ENCODE results near the gene CRAMP1. TPM values are rescaled to one million over a fixed set of nuclear protein-coding genes. Genes with fewer than 3 reads are reported as not detected.

The CRAMP1 gene
- total and polyA plus RNA-seq, 10 donors: 3.0 to 32.4 (median 17.2) TPM

GRCh38 chr16:1707193-1707790 is 95.1 kb downstream of the CRAMP1 start:
- peak overlapping the region in 6 of 8 donors; percentile 4 to 97 (median 95) for H3K27ac ChIP-seq
- TF ChIP-seq CTCF (IDR thresholded peaks at IDR 0.05 in 8 of 11, conservative IDR thresholded peaks at IDR 0.05 in 3 of 11): no peak
- TF ChIP-seq POLR2A (IDR thresholded peaks at IDR 0.05): no peak
- TF ChIP-seq POLR2AphosphoS5 (IDR thresholded peaks at IDR 0.05): no peak

GRCh38 chr16:1708083-1708767 is 96.1 kb downstream of the CRAMP1 start:
- Histone ChIP-seq H3K27ac (peak overlapping the region in 2 of 8 donors; percentile 94 to 97), H3K36me3 (peaks cover 0 to 21% (median 0%) of the 10 kb centered on the region in 6 donors), H3K4me1 (peaks cover 22 to 82% (median 58%) of the 10 kb centered on the region in 6 donors), H3K9me3 (no peaks in the 10 kb centered on the region), H3K4me3 (peak overlapping the region in 1 of 8 donors; percentile 98), H3K27me3 (replicated peaks in 1 of 7) (no peaks in the 10 kb centered on the region)
- 84 to 90% (median 85%) methylated on average over 16 to 18 of the region's 18 CpGs for WGBS, 5 donors
- intact Hi-C loops (cut with DNase I; ENCODE audit: low total_unique reads): no loop called here
- TF ChIP-seq POLR2A (IDR thresholded peaks at IDR 0.05) (no peak), CTCF (IDR thresholded peaks at IDR 0.05 in 8 of 11, conservative IDR thresholded peaks at IDR 0.05 in 3 of 11) (no peak), POLR2AphosphoS5 (IDR thresholded peaks at IDR 0.05) (peak in 2 of 3 donors; percentile 10 to 16)
- peak; percentile 75 for DNase-seq

More at GRCh38 chr16:1707193-1707790, 95.1 kb downstream of the CRAMP1 start:
- peak overlapping the region; percentile 51 to 98 (median 88) for H3K4me3 ChIP-seq
- intact Hi-C loops (cut with DNase I; ENCODE audit: low total_unique reads): no loop called here
- 16 to 27% (median 21%) methylated on average over 12 to 16 of the region's 16 CpGs for WGBS, 5 donors
- no peaks in the 10 kb centered on the region for H3K27me3 ChIP-seq (replicated peaks in 1 of 7)
- no peaks in the 10 kb centered on the region for H3K9me3 ChIP-seq
- DNase-seq: peak; percentile 70
- H3K4me1 ChIP-seq: peaks cover 21 to 73% (median 49%) of the 10 kb centered on the region in 6 donors
- peaks cover 0 to 21% (median 5%) of the 10 kb centered on the region in 6 donors for H3K36me3 ChIP-seq

- Histone ChIP-seq H3K4me3 (no peak overlapping the region), H3K27ac (no peak overlapping the region), H3K9me3 (no peaks in the 10 kb centered on the region), H3K36me3 (peaks cover 0 to 21% (median 0%) of the 10 kb centered on the region in 6 donors), H3K27me3 (replicated peaks in 1 of 7) (no peaks in the 10 kb centered on the region), H3K4me1 (peaks cover 26 to 87% (median 64%) of the 10 kb centered on the region in 6 donors)
- intact Hi-C loops (cut with DNase I; ENCODE audit: low total_unique reads): no loop called here
- peak; percentile 72 for DNase-seq
- no peak for TF ChIP-seq POLR2A (IDR thresholded peaks at IDR 0.05)
- TF ChIP-seq CTCF (IDR thresholded peaks at IDR 0.05 in 8 of 11, conservative IDR thresholded peaks at IDR 0.05 in 3 of 11): no peak
- TF ChIP-seq POLR2AphosphoS5 (IDR thresholded peaks at IDR 0.05): no peak
- 87 to 95% (median 89%) methylated on average over 13 of the region's 13 CpGs for WGBS, 5 donors
These were observed 96.6 kb downstream of the CRAMP1 start for GRCh38 chr16:1708768-1709180.

GRCh38 chr16:1709356-1709755 is 97.2 kb downstream of the CRAMP1 start:
- Histone ChIP-seq H3K36me3 (peaks cover 0 to 21% (median 0%) of the 10 kb centered on the region in 6 donors), H3K4me1 (peaks cover 28 to 91% (median 69%) of the 10 kb centered on the region in 6 donors), H3K9me3 (no peaks in the 10 kb centered on the region), H3K27me3 (replicated peaks in 1 of 7) (no peaks in the 10 kb centered on the region), H3K4me3 (no peak overlapping the region), H3K27ac (no peak overlapping the region)
- intact Hi-C loops (cut with DNase I; ENCODE audit: low total_unique reads): no loop called here
- TF ChIP-seq CTCF (IDR thresholded peaks at IDR 0.05 in 8 of 11, conservative IDR thresholded peaks at IDR 0.05 in 3 of 11) (no peak), POLR2AphosphoS5 (IDR thresholded peaks at IDR 0.05) (no peak), POLR2A (IDR thresholded peaks at IDR 0.05) (no peak)
- DNase-seq: no peak
- WGBS, 5 donors: 86 to 95% (median 92%) methylated on average over 14 to 15 of the region's 15 CpGs
